Mucosa of rectum (tissue), 2 donors: ENCODE measurements around the gene BABAM1.
A peak's percentile ranks its signal among the peaks of the same experiment; 100 is the strongest.

ENCODE experiments used
- H3K27ac ChIP-seq, 2 donors: one replicate each; pipeline ENCODE4 v1.7.0; 2013; ENCODE audit warnings: inconsistent platforms in 2 of 2, low read depth in 2 of 2, low read length in 2 of 2
- H3K27me3 ChIP-seq, 2 donors: one replicate each; pipeline ENCODE4 v1.7.0; 2013; ENCODE audit warnings: low read length in 2 of 2; ENCODE audit not compliant: control insufficient read depth in 2 of 2, insufficient read depth in 2 of 2
- H3K36me3 ChIP-seq, 2 donors: one replicate each; pipeline ENCODE4 v1.7.0; 2013; ENCODE audit warnings: low read length in 2 of 2; ENCODE audit not compliant: control insufficient read depth in 2 of 2, insufficient read depth in 2 of 2
- H3K4me1 ChIP-seq, 2 donors: one replicate each; pipeline ENCODE4 v1.7.0; 2013; ENCODE audit warnings: low read length in 2 of 2, mild to moderate bottlenecking in 1 of 2; ENCODE audit not compliant: control insufficient read depth in 2 of 2, insufficient read depth in 2 of 2
- H3K4me3 ChIP-seq, 2 donors: one replicate each; pipeline ENCODE4 v1.7.0; 2013; ENCODE audit warnings: low read length in 2 of 2
- H3K9ac ChIP-seq, 2 donors: one replicate each; pipeline ENCODE4 v1.7.0; 2013; ENCODE audit warnings: low read length in 2 of 2, low read depth in 1 of 2, mild to moderate bottlenecking in 1 of 2
- H3K9me3 ChIP-seq, 2 donors: one replicate each; pipeline ENCODE4 v1.7.0; 2013; ENCODE audit warnings: low read length in 2 of 2; ENCODE audit not compliant: control insufficient read depth in 2 of 2
- donor health status: healthy.
- donor health status: Normal muscosa, but diverticular disease.

The BABAM1 gene

DNA sequence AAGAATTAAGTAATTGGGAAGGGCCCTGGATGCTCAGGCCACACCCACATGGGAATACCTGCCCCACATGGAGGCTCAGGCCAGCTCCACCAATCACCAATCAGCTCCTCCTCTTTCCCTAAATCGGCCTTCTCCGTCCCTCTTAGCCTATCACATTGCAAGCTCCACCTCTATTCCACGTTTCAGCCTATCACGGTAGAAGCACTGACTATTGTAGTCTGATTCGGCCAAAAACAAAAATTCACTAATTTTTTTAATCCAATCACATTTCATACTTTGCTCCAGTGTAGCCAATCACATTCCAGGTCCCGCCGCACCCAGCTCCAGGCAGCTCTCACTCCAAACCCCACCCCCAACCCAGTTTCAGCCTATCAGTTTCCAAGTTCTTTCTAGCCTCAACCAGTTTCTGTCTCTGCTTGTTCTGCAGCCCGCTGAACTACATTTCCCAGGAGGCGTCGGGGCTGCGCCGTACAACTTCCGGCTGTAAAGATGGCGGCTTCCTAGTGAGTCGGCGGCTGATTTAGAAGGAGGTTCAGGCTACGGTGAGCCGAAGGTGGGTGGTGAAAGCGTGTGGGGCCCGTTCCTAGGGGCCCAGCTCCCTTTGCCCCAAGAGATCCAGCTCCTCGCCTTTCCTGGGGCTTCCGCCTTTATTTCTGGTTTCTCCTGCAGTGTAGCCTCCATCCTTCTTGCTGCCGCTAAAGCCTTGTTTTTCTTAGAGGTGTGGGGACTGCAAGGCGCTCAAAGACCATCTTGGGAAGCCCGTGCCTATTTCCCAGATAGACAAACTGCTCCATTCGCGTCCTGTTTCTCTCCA is at the start of gene BABAM1:
Gene BABAM1, plus strand, starts transcription at position 469 of the 814 bp plus-strand sequence. CDS start 1,364 bp downstream, outside the sequence.
- peak within 1 kb of the TSS; percentile 97 to 98 for H3K4me3 ChIP-seq
- peak within 1 kb of the TSS; percentile 53 to 70 for H3K27ac ChIP-seq
- H3K27me3 ChIP-seq, result no peaks in the 10 kb centered on the region
- H3K4me1 ChIP-seq, result peaks cover 5 to 7% of the 10 kb centered on the region in 2 donors
- peak within 1 kb of the TSS; percentile 71 to 88 for H3K9ac ChIP-seq
- H3K9me3 ChIP-seq, result no peaks in the 10 kb centered on the region
- peaks cover 6 to 16% of the 10 kb centered on the region in 2 donors for H3K36me3 ChIP-seq

DNA sequence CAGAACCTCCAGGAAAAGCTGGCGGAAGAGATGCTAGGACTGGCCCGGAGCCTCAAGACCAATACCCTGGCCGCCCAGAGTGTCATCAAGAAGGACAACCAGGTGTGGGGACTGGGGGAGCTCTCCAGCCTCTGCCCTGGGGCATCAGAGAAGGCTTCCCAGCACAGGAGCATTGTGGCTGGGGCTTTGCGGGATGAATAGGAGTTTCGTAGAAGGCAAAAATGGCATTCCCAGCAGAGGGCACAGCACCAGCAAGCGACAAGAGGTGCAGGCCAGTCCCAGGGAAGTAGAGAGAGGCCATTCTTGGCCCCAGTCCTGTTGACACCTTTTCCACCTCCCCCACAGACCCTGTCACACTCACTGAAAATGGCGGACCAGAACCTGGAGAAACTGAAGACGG is 48.0 kb upstream of the BABAM1 start:
- Histone ChIP-seq H3K27ac (no peak overlapping the region), H3K36me3 (peaks cover 6 to 17% of the 10 kb centered on the region in 2 donors), H3K9ac (no peak overlapping the region), H3K27me3 (no peaks in the 10 kb centered on the region), H3K9me3 (no peaks in the 10 kb centered on the region), H3K4me3 (no peak overlapping the region), H3K4me1 (peaks cover 13 to 14% of the 10 kb centered on the region in 2 donors)

DNA sequence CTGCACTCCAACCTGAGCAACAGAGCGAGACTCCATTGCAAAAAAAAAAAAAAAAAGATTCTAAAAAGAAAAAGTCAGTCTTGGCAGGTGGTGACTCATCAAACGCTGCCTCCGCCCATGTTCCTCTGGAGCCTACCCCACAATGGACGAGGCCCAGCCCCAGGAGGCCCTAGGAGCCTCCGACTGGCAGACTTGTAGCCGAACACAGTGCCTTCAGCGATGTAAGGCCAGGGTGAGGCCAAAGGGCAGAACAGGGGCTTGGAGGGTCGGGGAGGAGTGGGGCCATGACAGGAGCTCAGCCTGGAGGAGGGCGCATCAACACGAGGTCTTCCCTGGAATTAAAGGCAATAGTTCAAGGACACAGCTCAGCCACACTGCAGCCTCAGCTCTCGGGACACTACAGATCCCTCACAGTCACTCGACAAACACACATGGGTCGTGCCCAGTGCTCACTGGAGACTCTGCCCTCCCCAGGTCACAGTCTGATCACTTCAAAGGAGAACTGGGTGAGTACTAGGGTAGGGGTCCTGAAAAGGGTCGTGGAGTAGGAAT is 47.0 kb upstream of the BABAM1 start:
- Histone ChIP-seq H3K9ac (no peak overlapping the region), H3K4me1 (peaks cover 7 to 8% of the 10 kb centered on the region in 2 donors), H3K27me3 (no peaks in the 10 kb centered on the region), H3K27ac (no peak overlapping the region), H3K4me3 (no peak overlapping the region), H3K9me3 (no peaks in the 10 kb centered on the region), H3K36me3 (peaks cover 6 to 17% of the 10 kb centered on the region in 2 donors)

DNA sequence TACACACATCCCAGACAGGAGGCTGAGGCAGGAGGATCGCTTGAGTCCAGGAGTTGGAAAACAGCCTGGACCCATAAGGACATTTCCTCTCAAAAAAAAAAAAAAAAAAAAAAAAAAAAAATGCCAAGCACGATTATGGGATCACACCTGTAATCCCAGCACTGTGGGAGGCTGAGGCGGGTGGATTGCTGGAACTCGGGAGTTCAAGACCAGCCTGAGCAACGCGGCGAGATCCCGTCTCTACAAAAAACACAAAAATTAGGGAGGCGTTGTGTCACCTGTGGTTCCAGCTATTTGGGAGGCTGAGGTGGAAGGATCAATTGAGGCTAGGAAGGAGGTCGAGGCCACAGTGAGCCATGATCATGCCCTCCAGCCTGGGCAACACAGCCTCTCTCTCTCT is 42.2 kb upstream of the BABAM1 start:
- Histone ChIP-seq H3K9me3 (no peaks in the 10 kb centered on the region), H3K4me1 (peaks cover 8 to 13% of the 10 kb centered on the region in 2 donors), H3K36me3 (peaks cover 6 to 11% of the 10 kb centered on the region in 2 donors), H3K27ac (no peak overlapping the region), H3K9ac (no peak overlapping the region), H3K27me3 (no peaks in the 10 kb centered on the region), H3K4me3 (peak overlapping the region in 1 of 2 donors; percentile 88)

DNA sequence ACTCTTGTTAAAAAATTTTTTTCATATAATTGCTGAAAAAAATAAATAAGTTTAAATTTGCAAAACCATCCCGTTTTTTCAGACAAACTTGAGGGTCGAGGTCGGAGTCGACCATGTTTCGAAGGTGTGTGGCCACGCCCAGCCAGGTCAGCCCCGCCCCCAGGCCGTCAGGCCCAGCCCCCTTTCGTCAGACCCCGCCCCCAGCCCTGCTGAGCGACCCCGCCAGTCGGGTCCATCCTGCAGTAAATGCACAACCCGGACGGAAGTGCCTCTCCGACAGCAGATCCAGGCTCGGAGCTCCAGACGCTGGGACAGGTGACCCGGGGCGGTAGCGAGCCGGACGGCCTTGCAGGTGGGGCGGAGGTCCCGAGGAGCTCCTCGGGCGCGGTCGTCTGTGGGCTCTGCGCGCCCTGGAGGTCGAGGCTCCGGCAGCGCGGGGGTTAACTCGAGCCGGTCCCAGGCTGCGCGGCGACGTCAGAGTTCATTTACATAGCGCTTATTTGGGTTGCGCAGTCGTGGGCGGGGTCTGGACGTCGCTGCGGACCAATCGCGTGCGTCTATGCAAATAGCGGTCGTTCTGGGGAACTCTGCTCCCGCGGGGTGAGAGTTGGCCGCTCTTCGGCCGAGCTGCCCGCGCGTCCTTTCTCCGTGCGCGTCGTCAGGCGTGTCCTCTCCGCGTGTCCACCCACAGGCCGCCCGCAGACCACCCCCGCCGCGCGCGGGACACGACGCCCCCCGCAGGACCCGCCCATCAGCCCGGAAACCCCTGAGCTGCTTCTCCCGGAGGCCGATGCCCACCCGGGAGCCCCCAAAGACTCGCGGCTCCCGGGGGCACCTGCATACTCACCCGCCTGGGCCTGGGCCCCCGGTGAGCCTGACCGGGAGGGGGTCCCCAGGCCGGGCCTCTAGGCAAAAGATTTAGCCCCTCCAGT is 41.0 kb upstream of the BABAM1 start, which contains the start of gene OCEL1:
Gene OCEL1, plus strand, starts transcription at position 225 of the 932 bp plus-strand sequence. Its CDS starts 22 bp downstream, at position 247.
- Histone ChIP-seq H3K4me1 (peaks cover 8 to 9% of the 10 kb centered on the region in 2 donors), H3K9ac (peak within 1 kb of the TSS; percentile 71 to 85), H3K27ac (peak within 1 kb of the TSS; percentile 92 to 99), H3K4me3 (peak within 1 kb of the TSS; percentile 85 to 88), H3K36me3 (peaks cover 11 to 20% of the 10 kb centered on the region in 2 donors), H3K9me3 (no peaks in the 10 kb centered on the region), H3K27me3 (no peaks in the 10 kb centered on the region)

DNA sequence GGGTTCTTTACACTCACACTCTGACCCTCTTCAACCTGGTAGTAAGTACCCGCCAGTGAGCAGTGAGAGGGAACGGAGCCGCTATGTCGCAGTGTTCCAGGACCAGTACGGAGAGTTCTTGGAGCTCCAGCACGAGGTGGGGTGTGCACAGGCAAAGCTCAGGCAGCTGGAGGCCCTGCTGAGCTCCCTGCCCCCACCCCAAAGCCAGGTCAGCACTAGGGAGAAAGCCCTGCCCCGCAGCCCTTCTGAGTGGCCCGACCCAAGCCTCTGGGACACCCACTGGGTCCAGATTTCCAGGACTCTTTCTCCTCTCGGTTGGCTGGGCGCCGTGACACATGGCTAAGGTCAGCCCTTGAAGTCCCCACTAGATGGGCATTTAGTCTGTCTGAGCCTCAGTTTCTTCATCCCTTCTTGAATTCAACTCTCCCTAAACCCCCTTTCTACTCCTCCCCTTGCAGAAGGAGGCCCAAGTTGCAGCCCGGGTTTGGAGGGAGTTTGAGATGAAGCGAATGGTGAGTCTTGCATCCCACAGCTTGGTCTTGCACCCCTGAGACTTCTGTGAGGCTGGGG is 39.4 kb upstream of the BABAM1 start:
- Histone ChIP-seq H3K36me3 (peaks cover 24 to 32% of the 10 kb centered on the region in 2 donors), H3K4me3 (no peak overlapping the region), H3K9me3 (no peaks in the 10 kb centered on the region), H3K4me1 (peaks cover 8 to 9% of the 10 kb centered on the region in 2 donors), H3K27ac (no peak overlapping the region), H3K27me3 (no peaks in the 10 kb centered on the region), H3K9ac (no peak overlapping the region)

DNA sequence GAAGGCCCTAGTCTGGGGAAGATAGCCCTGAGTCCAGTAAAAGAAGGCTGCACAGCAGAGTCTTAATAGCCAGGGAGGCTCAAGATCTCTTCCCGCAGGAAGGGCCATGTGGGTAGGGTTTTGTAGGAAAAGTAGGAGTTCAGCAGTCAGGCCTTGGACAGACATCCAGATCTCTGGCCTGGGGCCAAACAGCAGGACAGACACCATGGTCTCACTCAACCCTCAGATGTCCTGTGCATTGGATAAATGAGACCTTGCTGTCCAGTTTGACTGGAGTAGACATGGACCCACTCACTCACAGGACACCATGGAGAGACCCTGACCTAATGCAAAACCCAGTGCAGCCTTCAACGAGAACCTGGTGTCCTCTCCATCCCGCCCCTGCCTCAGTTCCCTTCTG is 37.4 kb upstream of the BABAM1 start:
- H3K9ac ChIP-seq, result no peak overlapping the region
- no peak overlapping the region for H3K4me3 ChIP-seq
- no peak overlapping the region for H3K27ac ChIP-seq
- H3K36me3 ChIP-seq, result peaks cover 28 to 38% of the 10 kb centered on the region in 2 donors
- H3K4me1 ChIP-seq, result peaks cover 9 to 10% of the 10 kb centered on the region in 2 donors
- H3K27me3 ChIP-seq, result no peaks in the 10 kb centered on the region
- H3K9me3 ChIP-seq, result no peaks in the 10 kb centered on the region

DNA sequence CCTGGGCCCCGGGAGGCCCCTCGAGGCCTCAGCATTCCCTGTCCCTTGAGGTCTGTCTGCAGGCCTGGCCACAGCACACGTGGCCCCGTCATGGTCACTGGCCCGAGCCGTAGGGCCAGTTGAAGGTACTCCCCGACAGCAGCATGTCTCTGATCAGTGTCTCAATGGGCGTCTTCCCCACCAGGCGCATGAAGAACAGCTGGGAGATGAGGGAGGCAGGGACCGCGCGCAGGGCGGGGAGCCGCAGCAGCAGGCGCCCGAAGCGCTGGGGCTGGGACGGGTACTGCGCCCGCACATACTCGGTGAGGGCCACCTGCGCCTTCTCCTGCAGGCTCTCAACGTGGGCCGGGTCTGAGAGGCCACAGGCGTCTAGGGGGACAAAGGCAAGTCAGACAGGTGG is 35.0 kb upstream of the BABAM1 start:
- H3K36me3 ChIP-seq, result peaks cover 28 to 39% of the 10 kb centered on the region in 2 donors
- no peak overlapping the region for H3K4me3 ChIP-seq
- H3K4me1 ChIP-seq, result peaks cover 18 to 21% of the 10 kb centered on the region in 2 donors
- H3K9ac ChIP-seq, result no peak overlapping the region
- H3K27ac ChIP-seq, result no peak overlapping the region
- H3K27me3 ChIP-seq, result no peaks in the 10 kb centered on the region
- no peaks in the 10 kb centered on the region for H3K9me3 ChIP-seq

DNA sequence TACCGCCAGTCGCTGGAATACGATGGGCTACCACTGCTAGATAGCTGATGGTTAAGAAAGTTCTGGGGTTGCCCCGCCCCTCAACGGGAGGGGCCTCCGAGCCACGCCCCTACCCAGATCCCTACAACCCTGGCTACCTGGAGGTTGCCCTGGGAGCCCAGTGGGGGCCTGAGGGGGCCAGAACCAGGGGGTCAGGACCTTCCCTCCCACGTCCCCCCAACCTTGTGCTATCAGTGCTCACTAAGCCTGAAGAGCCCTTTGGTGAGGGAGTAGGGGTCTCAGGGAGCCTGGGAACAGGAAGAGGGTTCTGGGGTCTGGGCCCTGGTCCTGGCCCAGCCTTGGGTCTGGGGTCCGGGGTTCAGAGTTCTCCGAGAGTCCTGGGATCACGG is 32.3 kb upstream of the BABAM1 start:
- Histone ChIP-seq H3K27ac (peak overlapping the region; percentile 68 to 75), H3K4me1 (peaks cover 22 to 29% of the 10 kb centered on the region in 2 donors), H3K27me3 (no peaks in the 10 kb centered on the region), H3K4me3 (peak overlapping the region; percentile 60 to 63), H3K36me3 (peaks cover 36 to 41% of the 10 kb centered on the region in 2 donors), H3K9me3 (no peaks in the 10 kb centered on the region), H3K9ac (peak overlapping the region in 1 of 2 donors; percentile 27)
